Panc1 (cell line): ENCODE measurements around the gene TRIM60.

Source experiments
- CTCF ChIP-seq: fragments of 450-650 bp; IDR thresholded peaks from 2 replicates; pipeline ENCODE4 v1.5.1; 2017; ENCODE audit warnings: mild to moderate bottlenecking
- SIN3A ChIP-seq: IDR thresholded peaks from 2 replicates; pipeline ENCODE4 v1.6.1; 2012; ENCODE audit warnings: low read depth, mild to moderate bottlenecking, low read length, moderate library complexity, borderline replicate concordance; ENCODE audit not compliant: insufficient read depth

DNA sequence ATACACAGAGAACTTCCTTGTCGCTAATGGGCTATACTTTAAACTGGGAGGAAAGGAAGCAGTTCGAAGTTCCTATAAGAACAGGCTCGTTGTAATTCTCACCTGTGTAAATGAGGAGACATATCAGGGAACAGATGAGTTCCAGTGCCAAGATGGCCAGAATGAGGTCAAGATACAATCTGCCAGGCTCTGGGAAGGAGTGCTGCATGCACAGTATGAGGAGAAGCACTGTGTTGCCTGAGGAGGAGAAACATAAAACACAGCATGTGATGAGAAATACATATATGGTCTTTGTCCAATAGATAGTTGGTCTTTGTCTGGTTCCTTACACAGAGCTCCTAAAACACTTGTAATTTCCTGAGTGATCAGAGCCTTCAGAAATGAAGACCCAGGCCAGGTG lies 56.6 kb downstream of the TRIM60 start:
- TF ChIP-seq CTCF: no peak
- TF ChIP-seq SIN3A: no peak
